HG03108 (cell line): Measurements from ENCODE around the gene RAD51B.

Experiments used
- ATAC-seq: cut with Tn5 transposase; IDR thresholded peaks from one replicate; pipeline ENCODE4 v1.9.1; 2021; ENCODE audit warnings: moderate library complexity; ENCODE audit not compliant: unreplicated experiment

RAD51B gene

DNA sequence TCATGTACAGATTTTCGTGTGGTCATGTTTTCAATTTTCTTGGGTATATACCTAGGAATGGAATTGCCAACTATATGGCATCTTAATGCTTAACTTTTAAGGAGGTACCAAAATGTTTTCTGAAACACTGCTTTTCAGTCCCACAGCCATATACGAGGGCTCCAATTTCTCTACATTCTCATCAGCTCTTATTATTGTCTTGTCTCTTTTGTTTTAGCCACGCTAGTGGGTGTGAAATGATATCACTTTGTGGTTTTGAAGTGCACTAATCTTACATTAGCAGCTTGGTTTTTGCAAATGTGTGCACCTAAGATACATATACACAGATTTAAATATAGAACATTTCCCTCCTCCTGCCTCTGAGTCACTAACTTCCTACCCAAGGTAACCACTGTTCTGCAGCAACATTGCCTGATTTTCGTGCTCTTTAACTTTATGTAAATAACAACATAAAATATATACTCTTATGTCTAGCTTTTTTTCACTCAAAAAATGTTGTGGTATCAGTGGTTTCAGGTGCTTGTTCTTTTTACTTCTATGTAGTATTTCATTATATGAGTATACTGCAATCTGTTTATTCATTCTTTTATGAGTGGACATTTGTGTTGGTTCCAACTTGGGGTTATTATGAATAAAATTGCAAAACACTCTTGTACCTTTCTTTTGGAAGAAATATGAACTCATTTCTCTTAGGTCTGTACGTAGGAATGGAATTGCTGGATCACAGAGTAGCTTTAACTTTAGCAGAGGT lies 900.2 kb downstream of the RAD51B start:
- ATAC-seq = no peak

DNA sequence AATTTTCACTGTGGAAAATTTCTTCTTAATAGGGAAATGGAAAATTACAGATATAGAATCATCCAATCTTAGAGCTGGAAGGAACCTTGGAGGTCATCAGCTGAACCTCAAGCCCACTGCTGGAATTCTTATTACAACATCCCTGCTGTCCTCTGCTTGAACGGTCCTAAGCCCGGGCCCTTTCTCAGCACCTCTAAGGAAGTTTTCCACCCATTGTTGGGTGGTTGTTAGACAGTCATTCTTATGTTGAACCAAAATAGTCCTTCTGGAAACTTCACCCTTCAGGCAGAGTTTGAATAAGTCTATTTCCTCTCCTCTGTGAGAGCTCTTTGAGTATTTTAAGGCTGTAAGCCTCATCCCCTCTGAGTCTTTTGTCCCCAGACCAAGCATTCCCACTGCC lies 902.6 kb downstream of the RAD51B start:
- no peak for ATAC-seq

DNA sequence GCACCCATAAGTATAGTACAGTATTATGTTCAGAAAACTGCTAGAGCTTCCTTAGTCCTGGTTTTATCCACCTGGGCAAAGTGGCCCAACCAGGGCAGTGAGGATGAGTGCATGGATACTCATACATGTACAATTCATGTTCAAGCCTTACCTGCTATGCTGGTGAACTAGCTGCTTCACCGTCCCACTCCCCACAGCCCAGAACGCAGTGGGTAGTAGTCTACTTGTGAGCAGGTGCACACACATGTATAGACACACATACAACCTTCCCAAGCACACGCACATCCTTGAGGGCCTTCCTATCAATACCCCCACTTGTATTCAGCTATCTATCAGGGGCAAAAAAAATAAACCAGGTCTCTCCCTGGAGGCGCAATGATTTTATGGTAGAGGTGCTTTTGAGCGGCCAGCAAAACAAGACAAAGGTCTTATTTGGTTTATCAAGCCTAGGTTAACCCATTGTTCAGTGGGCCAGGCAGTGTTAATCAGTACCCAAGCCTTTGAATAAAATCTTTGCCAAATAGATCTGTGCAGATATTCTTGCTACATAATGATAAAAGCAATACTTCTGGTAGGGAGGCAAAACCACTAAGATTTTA lies 903.5 kb downstream of the RAD51B start:
- ATAC-seq = no peak

DNA sequence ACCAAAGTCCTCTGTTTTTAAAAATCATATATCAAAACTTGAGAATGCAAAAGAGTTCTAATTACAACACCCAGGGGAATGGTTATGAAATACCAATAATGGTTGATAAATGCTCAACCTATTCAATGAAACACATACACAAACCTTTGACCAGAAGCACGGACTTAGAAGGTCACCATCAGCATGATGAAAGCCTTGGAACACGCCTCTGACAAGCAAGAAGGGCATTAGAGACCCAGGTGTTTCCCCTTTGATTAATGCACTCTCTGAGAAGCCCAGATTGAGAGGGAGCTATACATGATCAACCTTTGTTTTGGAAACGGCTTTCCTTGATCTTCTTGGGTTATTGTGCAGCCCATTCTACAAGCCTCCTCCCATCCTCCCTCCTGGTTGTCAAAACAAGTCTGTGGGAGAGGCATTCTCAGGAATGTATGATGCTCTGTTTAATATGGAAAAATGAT lies 904.3 kb downstream of the RAD51B start:
- ATAC-seq = no peak

DNA sequence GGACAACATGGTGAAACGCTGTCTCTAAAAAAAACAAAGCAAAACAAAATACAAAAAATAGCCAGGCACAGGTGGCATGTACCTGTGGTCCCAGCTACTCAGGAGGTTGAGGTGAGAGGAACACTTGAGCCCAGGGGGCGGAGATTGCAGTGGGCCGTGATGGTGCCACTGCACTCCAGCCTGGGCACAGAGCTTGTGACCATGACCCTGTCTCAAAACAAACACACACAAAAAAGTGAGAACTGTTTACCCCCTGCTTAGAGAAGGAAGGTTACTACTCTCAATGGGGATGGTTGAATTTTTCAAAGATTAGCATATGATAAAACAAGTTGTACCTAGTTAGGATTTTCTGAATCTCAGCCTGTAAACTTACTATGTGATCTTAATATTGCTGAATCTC lies 905.3 kb downstream of the RAD51B start:
- no peak for ATAC-seq

DNA sequence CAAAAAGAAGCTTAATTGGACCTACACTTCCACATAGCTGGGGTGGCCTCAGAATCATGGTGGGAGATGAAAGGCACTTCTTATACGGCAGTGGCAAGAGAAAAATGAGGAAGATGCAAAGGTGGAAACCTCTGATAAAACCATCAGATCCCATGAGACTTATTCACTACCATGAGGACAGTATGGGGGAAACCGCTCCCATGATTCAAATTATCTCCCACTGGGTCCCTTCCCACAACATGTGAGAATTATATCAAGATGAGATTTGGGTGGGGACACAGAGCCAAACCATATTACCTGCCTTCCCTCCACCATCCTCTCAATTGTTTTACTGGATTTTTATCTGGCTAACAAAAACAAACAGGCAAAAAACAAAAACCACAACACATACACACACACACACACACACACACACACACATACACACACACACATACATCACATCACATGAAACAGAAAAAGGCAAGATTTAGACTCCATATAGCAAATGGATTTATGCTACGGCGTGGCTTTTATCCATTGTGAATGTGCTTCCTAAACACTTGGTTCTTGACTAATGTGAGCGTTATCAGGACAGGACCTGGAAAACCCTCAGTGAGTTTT lies 906.6 kb downstream of the RAD51B start:
- ATAC-seq = no peak

DNA sequence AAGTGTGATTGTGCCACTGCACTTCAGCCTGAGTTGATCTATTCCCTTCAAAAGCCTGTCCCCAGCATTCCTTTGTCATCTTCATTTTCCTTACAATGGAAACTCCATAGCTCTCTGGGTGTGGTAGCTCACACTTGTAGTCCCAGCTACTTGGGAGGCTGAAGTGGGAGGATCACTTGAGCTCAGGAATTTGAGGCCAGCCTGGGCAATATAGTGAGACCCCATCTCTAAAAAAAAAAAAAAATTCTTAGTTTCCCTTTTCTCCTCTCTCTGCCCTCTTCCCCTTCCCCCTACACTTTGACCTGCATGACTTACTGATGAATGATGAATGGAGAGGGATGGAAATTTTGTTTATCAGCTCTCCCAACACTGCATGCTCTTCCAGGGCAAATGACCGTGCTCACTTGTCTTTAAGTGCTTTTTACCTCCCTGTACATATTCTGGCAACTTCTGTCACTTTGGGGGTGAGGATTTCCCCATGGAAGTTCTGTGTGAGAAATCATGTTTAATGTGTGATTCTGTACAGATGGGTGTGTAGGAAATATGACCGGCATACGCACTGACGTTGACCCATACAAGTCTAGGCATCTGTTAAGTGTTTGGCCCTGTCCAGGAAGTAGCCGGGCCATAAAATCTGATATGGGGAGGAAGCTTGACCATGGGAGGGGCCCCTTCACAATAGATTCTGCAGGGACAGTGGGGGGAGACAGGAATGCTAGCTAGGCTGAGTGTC lies 907.9 kb downstream of the RAD51B start:
- no peak for ATAC-seq

DNA sequence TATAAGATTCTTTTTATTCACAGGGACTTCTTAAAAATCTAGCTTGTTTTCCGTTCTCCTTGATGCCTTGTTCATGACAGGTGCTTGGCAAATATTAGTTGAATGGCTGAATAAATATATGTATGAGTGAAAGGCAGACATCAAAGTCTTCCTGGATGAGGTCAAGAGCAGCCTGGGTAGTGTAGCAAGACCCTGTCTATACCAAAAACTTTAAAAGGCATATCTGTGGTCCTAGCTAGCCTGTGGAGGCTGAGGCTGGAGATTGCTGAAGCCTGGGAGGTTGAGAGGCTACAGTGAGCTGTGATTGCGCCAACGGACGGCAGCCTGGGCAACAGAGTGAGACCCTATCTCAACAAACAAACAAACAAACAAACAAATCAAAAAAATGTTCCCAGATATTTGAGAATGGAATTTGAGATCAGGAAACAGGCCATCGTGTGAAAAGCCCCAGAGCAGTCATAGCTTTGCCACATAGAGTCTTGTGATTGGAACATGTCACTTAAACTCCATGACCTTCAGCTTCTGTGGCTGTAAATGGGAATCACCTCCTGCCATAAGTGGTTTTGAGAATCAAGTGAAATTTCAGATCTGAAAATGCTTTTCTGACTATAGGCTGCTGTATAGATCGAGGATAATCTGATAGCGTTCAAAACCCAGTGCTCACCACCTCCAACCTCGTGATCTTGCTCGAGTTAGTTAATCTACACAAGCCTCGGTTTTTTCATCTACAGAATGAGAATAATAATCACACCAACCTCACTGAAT lies 908.9 kb downstream of the RAD51B start:
- ATAC-seq = no peak

DNA sequence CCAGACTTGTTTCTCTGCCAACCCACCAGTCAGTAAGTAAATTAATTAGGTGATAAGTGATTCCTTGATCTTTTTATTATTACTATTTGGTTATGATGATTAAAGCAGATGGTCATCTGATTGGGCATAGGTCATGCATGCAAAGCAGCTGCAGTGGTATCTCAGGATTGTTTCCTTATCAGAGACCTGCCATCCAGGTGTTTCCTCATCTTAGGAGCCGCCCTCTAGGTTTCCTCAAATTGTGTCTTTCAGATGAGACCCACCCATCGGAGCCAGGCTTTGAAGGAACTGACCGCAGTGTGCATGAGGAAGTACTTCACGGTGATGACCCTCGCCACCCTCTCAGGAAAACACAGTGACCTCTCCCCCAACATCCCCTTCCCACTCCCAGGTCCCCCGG lies 910.0 kb downstream of the RAD51B start:
- no peak for ATAC-seq

DNA sequence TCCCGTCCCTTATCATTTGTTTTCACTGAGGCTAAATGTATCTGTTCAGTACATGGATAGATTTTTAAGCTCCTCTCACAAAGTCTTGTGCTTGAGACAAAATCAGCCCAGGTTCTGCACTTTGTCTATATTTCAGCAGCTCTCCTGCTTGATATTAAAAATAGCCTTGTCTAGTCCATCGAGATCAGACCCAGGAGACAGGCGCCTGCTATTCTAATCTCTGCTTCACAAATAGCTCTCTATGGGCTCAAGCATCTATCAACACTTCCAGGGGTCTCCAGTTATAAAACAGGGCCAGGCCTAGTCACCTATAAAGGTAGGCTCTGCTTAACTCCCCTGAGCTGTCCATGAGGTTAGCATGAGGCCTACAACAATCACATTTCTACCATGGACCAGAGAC lies 910.8 kb downstream of the RAD51B start:
- no peak for ATAC-seq

DNA sequence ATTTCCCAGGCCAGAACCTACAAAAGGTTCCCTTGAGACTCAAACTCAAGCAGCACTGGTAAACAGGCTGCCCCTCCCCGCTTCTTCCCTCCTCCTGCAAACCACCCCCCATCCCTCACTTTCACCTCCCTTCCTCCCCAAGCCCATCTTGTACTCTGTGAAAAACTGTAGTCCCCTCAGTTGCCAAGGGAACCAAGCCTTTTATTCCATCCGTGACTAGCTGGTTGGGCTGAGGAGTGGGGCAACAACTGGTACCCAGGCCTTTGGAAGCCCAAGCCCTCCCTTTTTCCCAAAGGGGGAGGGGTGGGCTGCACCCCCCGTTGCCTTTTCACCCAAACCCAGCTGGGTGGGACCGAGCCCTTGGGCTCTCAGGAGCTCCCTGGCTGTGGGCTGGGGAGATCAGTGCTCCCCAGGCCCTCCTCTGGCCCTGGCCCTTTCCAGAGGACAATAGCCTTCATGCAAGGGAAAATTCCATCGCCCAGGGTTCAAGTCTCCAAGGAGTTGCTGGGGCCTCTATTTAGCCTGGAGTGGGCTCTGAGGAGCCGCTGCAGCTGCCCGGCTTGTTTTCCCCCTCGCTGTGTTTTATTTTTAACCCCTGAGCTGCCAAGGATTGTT lies 911.3 kb downstream of the RAD51B start:
- ATAC-seq = no peak

DNA sequence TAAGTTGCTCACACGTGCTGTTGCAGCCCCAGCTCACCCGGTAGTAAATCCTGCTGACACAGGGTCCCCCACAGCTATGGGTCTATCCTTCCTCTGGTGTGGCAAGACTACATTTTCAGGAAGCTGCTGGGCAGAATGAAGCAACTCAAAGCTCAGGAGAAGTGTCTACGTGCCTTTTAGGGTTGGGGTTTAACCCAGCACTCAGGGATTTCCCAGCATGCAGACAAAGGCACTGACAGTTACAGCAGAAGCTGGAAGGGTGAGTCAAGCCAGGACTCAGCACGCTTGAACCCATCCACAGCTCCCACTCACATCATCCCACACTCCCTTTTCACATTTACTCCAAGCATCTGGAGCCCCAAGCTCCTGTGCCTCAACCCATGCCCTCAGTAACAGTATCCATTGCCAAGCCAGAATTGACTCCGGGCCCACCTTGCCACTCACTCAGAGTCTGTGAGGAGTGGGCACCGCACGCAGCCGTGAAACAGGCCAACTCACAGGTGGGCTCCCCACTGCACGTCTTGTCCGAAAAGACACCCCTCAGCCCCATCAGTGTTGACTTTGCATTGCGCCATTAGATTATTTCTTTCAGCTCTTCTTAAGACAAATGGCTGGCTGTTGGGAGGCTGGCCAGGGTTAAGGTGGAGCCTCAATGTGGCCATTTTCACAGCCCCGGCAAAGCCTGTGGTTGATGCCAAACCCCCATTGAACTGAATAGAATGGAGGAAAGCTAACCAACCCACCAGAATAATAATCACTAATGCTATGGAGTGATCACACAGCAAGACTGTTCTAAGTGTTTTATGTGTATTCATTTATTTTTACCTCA lies 913.7 kb downstream of the RAD51B start:
- no peak for ATAC-seq

DNA sequence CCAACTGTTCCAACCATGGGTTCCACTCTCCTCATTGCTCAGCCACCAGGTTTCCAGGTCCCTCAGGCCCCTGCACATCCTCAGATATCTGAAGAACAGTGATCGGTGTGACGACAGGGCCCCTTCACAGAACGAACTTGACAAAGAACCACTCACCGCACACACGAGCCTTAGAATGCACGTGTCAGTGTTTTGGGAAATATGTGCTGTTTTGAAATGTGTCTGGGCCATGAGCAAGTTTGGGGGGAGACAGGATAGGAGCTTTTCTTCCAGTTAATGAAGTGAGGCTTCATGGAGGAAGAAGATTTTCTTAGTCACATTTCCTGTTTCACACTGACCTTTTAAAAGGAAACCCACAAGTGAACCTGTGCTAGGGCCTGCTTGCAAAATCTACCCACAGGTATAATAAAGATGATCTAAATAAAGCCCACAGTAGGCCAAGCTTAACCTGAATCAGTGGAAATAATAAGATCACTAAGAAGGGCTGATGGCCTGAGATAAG lies 914.7 kb downstream of the RAD51B start:
- ATAC-seq = peak; percentile 47

DNA sequence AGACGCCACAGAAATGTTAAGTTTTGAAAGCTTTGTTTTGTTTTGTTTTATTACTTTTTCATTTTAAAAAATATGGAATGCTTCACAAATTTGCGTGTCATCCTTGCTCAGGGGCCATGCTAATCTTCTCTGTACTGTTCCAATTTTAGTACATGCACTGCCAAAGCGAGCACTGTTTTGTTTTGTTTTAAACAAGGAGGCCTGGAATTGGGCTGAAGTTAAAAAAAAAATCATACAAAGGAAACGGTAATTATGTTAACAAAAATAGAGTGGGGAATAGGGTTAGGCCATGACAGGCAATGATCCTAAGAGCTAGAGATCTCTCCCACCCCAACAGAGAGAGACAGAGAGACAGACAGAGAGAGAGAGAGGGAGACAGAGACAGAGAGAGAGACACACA lies 916.3 kb downstream of the RAD51B start:
- no peak for ATAC-seq

DNA sequence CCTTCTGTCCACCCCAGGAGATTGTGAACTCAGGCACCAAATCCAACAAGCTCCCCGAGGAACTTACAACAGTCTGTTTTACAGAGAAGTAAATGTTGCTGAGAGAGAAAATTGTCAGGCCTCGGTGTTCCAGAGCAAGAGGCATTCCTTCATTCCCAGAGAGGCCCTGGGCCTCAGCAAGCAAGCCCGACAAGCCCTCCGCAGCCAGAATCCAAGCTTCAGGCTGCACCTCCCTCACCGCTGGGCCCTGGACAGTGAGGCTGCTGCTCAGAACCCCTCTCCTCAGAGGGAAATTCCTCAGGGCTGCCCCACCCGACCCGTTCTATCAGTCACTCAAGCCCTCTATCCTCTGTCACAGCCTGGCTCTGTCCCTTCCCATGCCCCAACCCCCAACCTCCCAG lies 916.9 kb downstream of the RAD51B start:
- ATAC-seq = no peak

DNA sequence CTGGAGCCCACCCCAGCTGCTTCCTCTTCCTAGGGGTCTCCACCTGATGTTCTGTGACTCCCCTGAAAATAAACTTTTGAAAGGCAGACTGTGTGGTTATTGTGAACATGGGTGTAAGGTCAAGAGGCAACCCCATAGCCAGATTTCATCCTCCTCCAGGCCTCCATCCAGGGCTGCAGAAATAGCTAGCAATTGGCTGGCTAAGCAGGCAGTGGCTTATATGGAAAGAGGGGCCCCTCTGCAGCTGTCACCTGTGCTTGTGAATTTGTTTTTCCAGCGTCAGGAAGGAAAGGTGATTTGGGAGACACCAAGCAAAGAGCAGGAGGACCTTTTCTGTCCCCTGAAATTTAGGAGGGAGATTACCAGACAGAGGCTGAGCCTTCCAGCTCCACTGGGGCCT lies 917.5 kb downstream of the RAD51B start:
- no peak for ATAC-seq

DNA sequence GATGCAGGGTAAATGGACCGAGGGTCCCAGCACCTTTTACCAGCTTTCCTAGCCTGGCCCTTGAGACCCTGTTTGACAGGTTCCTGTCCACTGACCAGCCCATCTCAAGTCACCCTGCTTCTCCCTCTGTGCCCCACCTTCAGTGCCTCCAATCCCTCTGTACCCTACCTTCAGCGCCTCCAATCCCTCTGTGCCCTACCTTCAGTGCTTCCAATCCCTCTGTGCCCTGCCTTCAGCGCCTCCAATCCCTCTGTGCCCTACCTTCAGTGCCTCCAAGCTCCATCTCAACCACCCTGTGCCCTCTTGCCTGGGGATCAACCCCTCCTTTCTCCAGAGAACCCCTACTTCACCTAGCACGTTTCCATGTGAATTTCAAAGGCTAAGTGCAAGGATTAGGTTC lies 919.0 kb downstream of the RAD51B start:
- no peak for ATAC-seq

DNA sequence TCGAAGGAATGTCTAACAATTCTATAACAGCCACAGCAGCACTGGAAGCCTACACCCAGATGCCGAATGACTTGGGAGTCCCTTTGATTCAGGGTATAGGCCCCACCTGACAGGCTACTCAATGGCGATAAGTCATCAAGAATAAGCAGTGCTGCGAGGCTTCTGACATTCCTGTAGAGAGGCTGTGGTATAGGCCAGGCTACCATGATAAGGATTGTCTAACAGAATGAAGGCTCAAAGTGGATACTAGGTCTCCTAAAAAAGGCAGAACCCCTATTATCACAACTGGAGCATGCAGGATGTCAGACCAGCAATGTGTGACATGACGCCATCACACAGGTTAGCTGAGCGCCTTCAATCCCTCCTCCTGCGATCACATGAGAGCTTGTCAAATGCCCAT lies 920.1 kb downstream of the RAD51B start:
- ATAC-seq = no peak

DNA sequence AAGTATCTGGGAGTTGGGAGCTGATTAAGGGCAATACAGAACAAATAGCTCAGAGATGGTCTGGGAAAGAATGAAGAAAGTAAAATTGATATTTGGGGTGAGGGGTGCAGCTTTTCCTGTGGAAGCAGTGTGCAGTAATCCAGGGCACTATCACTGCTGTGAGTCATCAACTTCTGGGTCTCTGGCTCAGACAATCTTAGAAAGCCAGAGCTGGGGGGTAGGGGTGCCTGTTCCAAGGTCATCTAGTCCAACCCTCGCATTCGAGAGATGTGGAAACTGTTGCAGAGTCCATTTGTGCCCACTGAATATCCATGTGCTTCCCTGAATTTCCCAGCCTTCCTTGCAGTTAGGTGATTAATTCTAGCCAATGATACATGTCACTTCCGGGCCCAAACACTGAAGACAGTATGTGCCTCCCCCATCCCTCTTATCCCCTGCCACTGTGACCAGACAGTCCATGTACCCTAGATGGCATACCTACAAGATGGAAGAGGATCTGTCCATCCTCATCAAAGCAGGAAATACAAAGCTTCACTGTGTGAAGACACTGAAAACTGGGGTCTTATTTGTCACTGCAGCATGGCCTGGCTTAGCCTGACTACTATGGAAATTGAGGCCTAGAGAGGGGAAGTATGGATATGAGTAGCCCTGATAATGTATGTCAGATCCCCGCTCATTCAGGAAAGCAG lies 921.4 kb downstream of the RAD51B start:
- ATAC-seq = no peak
